Measurements from ENCODE around the gene COTL1. TPM values are rescaled to one million over a fixed set of nuclear protein-coding genes. Genes with fewer than 3 reads are reported as not detected.
A peak's percentile ranks its signal among the peaks of the same experiment; 100 is the strongest.
"Not testable (repeated sequence)": the region's sequence is repeated elsewhere in the genome, so short reads cannot be mapped to it uniquely, and the experiment has no call there.

The COTL1 gene
- total RNA-seq, 2 donors from 2014 or later: 79.1 to 138 TPM

DNA sequence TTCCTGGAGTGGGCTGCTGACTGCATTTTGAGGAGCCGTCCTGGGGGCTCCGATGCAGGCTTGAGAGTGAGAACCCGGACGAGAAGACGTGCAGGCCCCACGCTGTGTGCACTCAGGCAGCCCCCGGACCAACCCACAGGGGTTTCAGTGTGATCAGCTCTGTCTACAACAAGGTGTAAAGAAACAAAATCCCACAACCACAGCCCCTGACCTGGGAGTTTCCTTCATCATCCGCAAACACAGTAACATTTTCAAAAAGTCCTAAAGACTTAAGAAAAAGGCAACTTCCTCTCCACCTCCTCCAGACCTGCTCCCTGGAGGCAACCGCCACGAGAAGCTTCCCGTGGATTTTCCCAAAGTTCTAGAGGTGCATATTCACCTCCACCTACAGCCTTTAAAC lies 98.0 kb downstream of the COTL1 start:
- Histone ChIP-seq H3K27ac (no peak overlapping the region), H3K4me3 (no peak overlapping the region), H3K36me3 (no peaks in the 10 kb centered on the region), H3K9ac (ENCODE audit: low read depth in 2 of 2, low read length in 2 of 2) (no peak overlapping the region), H3K9me3 (no peaks in the 10 kb centered on the region), H3K4me1 (no peaks in the 10 kb centered on the region), H3K27me3 (no peaks in the 10 kb centered on the region)
- TF ChIP-seq, protein P1, sequence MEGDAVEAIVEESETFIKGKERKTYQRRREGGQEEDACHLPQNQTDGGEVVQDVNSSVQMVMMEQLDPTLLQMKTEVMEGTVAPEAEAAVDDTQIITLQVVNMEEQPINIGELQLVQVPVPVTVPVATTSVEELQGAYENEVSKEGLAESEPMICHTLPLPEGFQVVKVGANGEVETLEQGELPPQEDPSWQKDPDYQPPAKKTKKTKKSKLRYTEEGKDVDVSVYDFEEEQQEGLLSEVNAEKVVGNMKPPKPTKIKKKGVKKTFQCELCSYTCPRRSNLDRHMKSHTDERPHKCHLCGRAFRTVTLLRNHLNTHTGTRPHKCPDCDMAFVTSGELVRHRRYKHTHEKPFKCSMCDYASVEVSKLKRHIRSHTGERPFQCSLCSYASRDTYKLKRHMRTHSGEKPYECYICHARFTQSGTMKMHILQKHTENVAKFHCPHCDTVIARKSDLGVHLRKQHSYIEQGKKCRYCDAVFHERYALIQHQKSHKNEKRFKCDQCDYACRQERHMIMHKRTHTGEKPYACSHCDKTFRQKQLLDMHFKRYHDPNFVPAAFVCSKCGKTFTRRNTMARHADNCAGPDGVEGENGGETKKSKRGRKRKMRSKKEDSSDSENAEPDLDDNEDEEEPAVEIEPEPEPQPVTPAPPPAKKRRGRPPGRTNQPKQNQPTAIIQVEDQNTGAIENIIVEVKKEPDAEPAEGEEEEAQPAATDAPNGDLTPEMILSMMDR (IDR thresholded peaks at IDR 0.05): no peak
- intact Hi-C loops (cut with DNase I): no loop called here
- no peak for DNase-seq

DNA sequence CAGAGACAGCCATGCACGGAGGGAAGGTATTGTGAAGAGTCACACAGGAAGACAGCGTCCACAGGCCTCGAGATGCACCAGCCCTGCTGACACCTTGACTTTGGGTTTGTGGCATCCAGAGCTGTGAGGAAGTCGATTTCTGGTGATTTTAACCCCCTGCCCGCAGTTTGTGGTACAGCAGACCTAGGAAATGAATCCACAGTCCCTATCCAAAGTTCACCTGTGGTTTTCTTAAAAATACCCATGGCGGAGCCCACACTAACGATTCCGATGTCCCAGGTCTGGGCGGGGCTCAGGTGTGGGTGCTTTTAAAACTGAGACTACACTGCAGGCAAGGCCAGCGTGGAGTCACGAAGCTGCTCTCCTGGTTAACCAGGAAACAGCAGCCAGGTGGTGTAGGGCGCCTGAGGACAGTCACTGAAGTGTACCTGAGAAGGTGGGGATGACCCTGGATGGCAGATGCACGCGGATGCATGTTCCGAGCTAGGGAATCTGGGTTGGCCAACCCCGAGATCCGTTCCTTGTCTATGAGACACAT lies 99.0 kb downstream of the COTL1 start:
- H3K27me3 ChIP-seq: no peaks in the 10 kb centered on the region
- H3K36me3 ChIP-seq: no peaks in the 10 kb centered on the region
- H3K9me3 ChIP-seq: no peaks in the 10 kb centered on the region
- H3K4me1 ChIP-seq: no peaks in the 10 kb centered on the region
- no peak overlapping the region for H3K27ac ChIP-seq
- no peak overlapping the region for H3K4me3 ChIP-seq
- TF ChIP-seq, protein P1 (IDR thresholded peaks at IDR 0.05): no peak
- no peak overlapping the region for H3K9ac ChIP-seq (ENCODE audit: low read depth in 2 of 2, low read length in 2 of 2)
- intact Hi-C loops (cut with DNase I): no loop called here
- peak; percentile 63 for DNase-seq

DNA sequence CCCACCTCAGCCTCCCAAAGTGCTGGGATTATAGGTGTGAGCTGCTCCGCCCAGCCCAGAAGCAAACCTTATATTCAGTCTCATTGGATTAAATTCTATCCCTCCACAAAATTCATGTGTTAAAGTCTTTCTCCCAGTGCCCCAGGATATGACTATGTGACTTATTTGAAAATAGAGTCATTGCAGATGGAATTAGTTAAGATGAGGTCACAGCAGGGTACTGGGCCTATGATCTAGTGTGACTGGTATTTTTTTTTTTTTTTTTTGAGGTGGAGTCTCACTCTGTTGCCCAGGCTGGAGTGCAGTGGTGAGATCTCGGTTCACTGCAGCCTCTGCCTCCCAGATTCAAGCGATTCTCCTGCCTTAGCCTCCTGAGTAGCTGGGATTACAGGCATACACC lies 99.7 kb downstream of the COTL1 start:
- H3K9me3 ChIP-seq; H3K9ac ChIP-seq (ENCODE audit: low read depth in 2 of 2, low read length in 2 of 2); intact Hi-C loops (cut with DNase I); H3K4me3 ChIP-seq; H3K36me3 ChIP-seq; H3K27ac ChIP-seq; DNase-seq; H3K4me1 ChIP-seq; H3K27me3 ChIP-seq: not testable (repeated sequence)

DNA sequence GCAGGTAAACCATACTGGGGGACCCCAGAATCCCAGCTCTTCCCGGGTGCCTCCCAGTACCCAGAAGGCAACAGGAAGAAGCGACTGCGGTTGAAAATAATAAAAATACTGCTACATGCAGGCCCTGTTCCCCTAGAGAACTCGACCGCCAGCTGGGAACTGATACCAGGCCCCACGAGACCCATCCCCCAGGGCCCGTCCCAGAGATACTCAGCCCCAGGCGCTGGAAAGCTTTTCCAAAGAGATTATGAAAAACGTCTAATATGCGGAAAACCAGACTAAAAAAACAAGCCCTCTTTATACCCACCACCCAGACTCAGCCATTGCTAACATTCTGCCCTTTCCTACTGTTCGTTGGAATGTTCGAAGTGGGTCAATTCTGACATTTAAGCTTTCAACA lies 100.5 kb downstream of the COTL1 start:
- H3K9me3 ChIP-seq: no peaks in the 10 kb centered on the region
- no peak overlapping the region for H3K27ac ChIP-seq
- no peaks in the 10 kb centered on the region for H3K36me3 ChIP-seq
- H3K9ac ChIP-seq (ENCODE audit: low read depth in 2 of 2, low read length in 2 of 2): no peak overlapping the region
- H3K4me1 ChIP-seq: no peaks in the 10 kb centered on the region
- intact Hi-C loops (cut with DNase I): no loop called here
- no peak overlapping the region for H3K4me3 ChIP-seq
- TF ChIP-seq, protein P1 (IDR thresholded peaks at IDR 0.05): no peak
- no peak for DNase-seq
- H3K27me3 ChIP-seq: no peaks in the 10 kb centered on the region

Other genes starting within 250 kb of the COTL1 start
- gene ATP2C2, start 249.5 kb downstream of the COTL1 start, total RNA-seq: 100 to 1,000 TPM; 126 to 220 TPM
- 10 to 100 TPM; 17.0 to 23.4 TPM for gene MEAK7, start 113.4 kb downstream of the COTL1 start, total RNA-seq
- 10 to 100 TPM; 49.7 to 62.7 TPM for gene KLHL36, start 30.4 kb upstream of the COTL1 start, total RNA-seq
- gene USP10, start 81.9 kb upstream of the COTL1 start, total RNA-seq: 10 to 100 TPM; 70.0 to 88.2 TPM
- 10 to 100 TPM; 10.4 to 37.9 TPM for gene CRISPLD2, start 201.9 kb upstream of the COTL1 start, total RNA-seq